Left lung (tissue), 10 donors: ENCODE measurements around the gene HSD11B2. TPM values are rescaled to one million over a fixed set of nuclear protein-coding genes. Genes with fewer than 3 reads are reported as not detected.

Source experiments
- ATAC-seq: fragments of 200-7000 bp; cut with Tn5 transposase; one replicate; pipeline ENCODE4 v1.9.1; 2020; ENCODE audit warnings: moderate library complexity
- DNase-seq, 4 donors: peaks; one replicate each; pipeline ENCODE4 v3.0.0-alpha.2; 2013 to 2020
- H3K27ac ChIP-seq, 2 donors: fragments of 200-600 bp; sonication (generic) in 1 of 2; one replicate each; pipeline versions ENCODE4 v1.5.0 to v1.8.0; 2020 to 2021
- H3K27me3 ChIP-seq, 2 donors: fragments of 200-600 bp; sonication (generic) in 1 of 2; one replicate each; pipeline versions ENCODE4 v1.5.0 to v1.8.0; 2020 to 2021
- H3K36me3 ChIP-seq, 2 donors: fragments of 200-600 bp; sonication (generic) in 1 of 2; one replicate each; pipeline versions ENCODE4 v1.5.0 to v1.8.0; 2020 to 2021
- H3K4me1 ChIP-seq, 2 donors: fragments of 200-600 bp; one replicate each; pipeline ENCODE4 v1.8.0; 2021
- H3K4me3 ChIP-seq, 2 donors: fragments of 200-600 bp; sonication (generic) in 1 of 2; one replicate each; pipeline versions ENCODE4 v1.5.0 to v1.8.0; 2020 to 2021; ENCODE audit warnings: mild to moderate bottlenecking in 1 of 2
- H3K9me3 ChIP-seq, 2 donors: fragments of 200-600 bp; sonication (generic) in 1 of 2; one replicate each; pipeline versions ENCODE4 v1.5.0 to v1.8.0; 2020 to 2021
- CTCF ChIP-seq, 2 donors: fragments of 200-600 bp; sonication (generic) in 1 of 2; IDR thresholded peaks; one replicate each; pipeline versions ENCODE4 v1.5.0 to v1.8.0; 2021; ENCODE audit warnings: antibody characterized with exemption in 2 of 2
- intact Hi-C, 2 donors: fragments of 100-400 bp; cut with DNase I; formaldehyde crosslinking; loops; one replicate each; pipeline versions ENCODE4 v1.11.2 to v1.14.2; 2022
- polyA plus RNA-seq, 6 donors: library from polyadenylated mRNA; unstranded; fragments of 120-200 nt; gene quantifications; one replicate each; pipeline ENCODE4 v1.2.1, GENCODE V29; 2013; ENCODE audit not compliant: insufficient read length in 6 of 6
- total RNA-seq, 2 donors: library from RNA; stranded (reverse); fragmentation: NEBNext Ultra II Directional; extraction: Animal tissue kit (Norgen Biotek cat#: 25700); gene quantifications; one replicate each; pipeline ENCODE4 v1.2.1, GENCODE V29; 2021
- donor health status: DM: no; HTN: yes; CAD: no.
- donor health status: DM: no; HTN: no; CAD: no.

Gene HSD11B2
- total and polyA plus RNA-seq, 8 donors = 2.5 to 81.1 (median 54.7) TPM

GRCh38 chr16:67391424-67392300 lies 39.3 kb upstream of the HSD11B2 start:
- Histone ChIP-seq H3K4me1 (peaks cover 27 to 74% of the 10 kb centered on the region in 2 donors), H3K27ac (peak overlapping the region in 1 of 2 donors; percentile 65)
- intact Hi-C loops = no loop called here

GRCh38 chr16:67392301-67393059 lies 38.4 kb upstream of the HSD11B2 start:
- Histone ChIP-seq H3K4me1 (peaks cover 31 to 76% of the 10 kb centered on the region in 2 donors), H3K4me3 (peak overlapping the region; percentile 40 to 47), H3K27ac (peak overlapping the region; percentile 27 to 65), H3K27me3 (peaks cover 0 to 43% of the 10 kb centered on the region in 2 donors), H3K9me3 (no peaks in the 10 kb centered on the region), H3K36me3 (no peaks in the 10 kb centered on the region)
- no peak for TF ChIP-seq CTCF (IDR thresholded peaks at IDR 0.05)
- intact Hi-C loops = no loop called here
- DNase-seq = no peak
- ATAC-seq = no peak

More at GRCh38 chr16:67391424-67392300, 39.3 kb upstream of the HSD11B2 start:
- no peaks in the 10 kb centered on the region for H3K9me3 ChIP-seq
- H3K4me3 ChIP-seq = peak overlapping the region; percentile 40 to 47
- DNase-seq = peak in 2 of 4 donors; percentile 35 to 56
- TF ChIP-seq CTCF (IDR thresholded peaks at IDR 0.05) = no peak
- ATAC-seq = peak; percentile 1
- H3K27me3 ChIP-seq = peaks cover 0 to 43% of the 10 kb centered on the region in 2 donors
- H3K36me3 ChIP-seq = no peaks in the 10 kb centered on the region

GRCh38 chr16:67393111-67393787 lies 37.7 kb upstream of the HSD11B2 start, which contains the start of gene TPPP3:
TSS of gene TPPP3 (minus strand) at chr16:67393498. CDS start at chr16:67391111, 2,387 bp downstream.
- Histone ChIP-seq H3K36me3 (no peaks in the 10 kb centered on the region), H3K9me3 (no peaks in the 10 kb centered on the region), H3K4me3 (peak within 1 kb of the TSS; percentile 40 to 47), H3K4me1 (peaks cover 31 to 76% of the 10 kb centered on the region in 2 donors), H3K27me3 (peaks cover 0 to 43% of the 10 kb centered on the region in 2 donors), H3K27ac (peak within 1 kb of the TSS; percentile 64 to 65)
- peak; percentile 63 to 78 for TF ChIP-seq CTCF (IDR thresholded peaks at IDR 0.05)
- ATAC-seq = peak; percentile 83
- intact Hi-C loops = no loop called here
- DNase-seq = peak; percentile 77 to 94 (median 91)

- H3K27me3 ChIP-seq = peaks cover 0 to 43% of the 10 kb centered on the region in 2 donors
- peak overlapping the region; percentile 40 to 47 for H3K4me3 ChIP-seq
- intact Hi-C loops = no loop called here
- ATAC-seq (no peak), DNase-seq (peak in 1 of 4 donors; percentile 73)
- TF ChIP-seq CTCF (IDR thresholded peaks at IDR 0.05) = no peak
- peak overlapping the region; percentile 64 to 65 for H3K27ac ChIP-seq
- H3K9me3 ChIP-seq = no peaks in the 10 kb centered on the region
- H3K36me3 ChIP-seq = no peaks in the 10 kb centered on the region
- H3K4me1 ChIP-seq = peaks cover 31 to 76% of the 10 kb centered on the region in 2 donors
These were observed 37.1 kb upstream of the HSD11B2 start for GRCh38 chr16:67393788-67394154.
